TTC549 (cell line): Measurements from ENCODE around the gene NUDCD3.

Source experiments
- FAIRE-seq: peaks from 2 replicates; lab custom pipeline; 2012; peaks lifted over from hg19 to GRCh38; lab: Jason Lieb, UNC

Gene NUDCD3

DNA sequence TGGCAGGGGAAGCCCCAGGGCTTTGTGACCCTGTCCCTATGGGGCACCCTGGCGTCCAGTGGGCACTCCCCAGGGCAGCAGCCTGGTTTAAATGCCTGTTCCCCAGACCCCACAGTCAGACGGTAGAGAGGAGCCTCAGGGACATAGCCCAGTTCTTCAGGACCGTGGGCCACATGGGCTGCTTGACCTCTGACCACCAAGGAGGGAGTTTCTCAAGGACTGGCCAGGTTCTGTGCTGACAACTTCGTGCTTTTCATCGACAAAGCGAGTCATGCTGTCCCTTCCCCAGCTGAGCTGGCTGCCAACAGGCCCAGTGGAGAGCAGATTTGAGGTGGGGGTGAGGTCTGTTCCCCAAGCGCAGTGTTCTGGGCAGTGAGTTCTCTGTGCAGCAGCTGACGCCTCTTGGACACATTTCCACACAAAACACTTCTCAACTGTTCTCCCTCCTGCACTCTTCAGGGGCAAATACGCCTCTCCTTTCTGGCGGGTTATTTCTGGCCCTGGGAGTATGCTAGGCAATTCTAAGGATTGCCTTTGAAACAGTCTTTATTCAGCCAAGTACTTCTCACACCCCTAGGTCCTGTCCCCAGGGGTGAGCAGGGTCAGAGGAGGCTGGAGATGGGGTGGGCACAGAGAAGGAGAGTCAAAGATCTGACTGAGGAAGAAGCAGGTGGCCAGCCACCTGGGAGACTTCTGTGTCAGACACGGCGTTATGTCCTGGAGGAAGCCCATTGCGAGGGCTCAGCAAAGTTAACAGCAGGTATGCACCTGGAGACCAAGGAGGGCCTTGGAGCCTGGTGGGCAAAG is 107.8 kb downstream of the NUDCD3 start:
- no peak for FAIRE-seq

- no peak for FAIRE-seq
These were observed 108.8 kb downstream of the NUDCD3 start for GRCh38 chr7:44381494-44382220.

DNA sequence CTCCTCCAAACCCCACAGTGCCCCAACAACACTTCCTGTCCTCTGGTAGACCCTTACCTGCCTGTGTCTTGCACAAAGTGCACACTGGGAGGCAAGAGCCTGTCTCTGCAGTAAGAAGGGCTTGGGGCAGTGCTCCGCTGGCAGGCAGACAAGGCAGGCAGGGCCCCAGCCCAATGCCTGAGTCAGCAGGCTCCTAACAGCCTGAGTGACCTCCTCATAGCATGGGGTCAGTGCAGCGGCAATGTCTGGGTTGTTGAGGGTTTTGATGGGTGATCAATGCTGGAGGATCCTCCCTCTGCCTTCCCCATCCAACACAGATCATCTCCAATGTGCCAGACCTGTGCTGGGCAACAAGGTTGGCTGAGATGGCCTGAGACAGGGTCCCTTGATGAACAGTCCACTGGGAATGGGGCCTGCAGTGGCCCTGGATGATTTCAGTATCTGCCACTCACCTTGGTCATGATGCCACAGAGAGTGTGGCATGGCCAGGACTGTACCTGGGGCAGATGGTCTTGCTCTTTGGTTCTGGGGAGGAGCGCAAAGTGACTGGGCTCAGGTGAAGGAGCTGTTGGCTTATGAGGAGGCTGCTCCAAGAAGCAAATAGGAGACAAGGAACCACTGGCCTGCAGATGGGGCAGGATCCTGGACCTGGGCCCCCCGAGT is 109.5 kb downstream of the NUDCD3 start:
- FAIRE-seq: no peak

DNA sequence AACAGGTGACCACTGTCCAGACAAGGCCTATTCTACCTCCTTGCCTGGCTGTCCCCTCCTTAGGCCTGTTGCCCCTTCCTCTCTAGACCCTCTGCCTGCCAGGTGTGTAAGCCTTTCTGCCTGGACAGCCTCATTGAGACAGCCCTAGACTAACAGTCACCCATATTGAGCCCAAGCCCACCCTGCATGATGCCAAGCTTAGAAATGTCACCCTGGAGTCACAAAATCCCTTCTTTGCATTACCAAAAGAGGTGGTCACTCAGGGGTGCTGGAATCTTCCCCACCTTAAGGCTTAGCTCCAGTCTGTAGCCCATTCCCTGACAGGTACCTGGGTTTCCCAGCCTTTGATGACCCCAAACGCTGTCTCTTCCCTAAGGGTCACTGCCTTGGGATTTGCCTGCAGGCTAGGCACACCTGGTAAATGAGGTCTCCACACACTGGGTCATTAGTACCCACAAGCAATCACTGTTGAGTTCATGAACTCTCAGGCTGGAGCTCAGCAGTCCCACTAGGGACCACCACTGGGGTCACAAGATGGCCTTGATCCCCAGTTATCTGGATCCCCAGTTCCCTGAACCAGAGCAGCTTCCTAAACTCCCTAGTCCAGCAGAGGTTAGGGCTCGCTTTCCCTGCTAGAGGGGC is 110.1 kb downstream of the NUDCD3 start:
- no peak for FAIRE-seq

DNA sequence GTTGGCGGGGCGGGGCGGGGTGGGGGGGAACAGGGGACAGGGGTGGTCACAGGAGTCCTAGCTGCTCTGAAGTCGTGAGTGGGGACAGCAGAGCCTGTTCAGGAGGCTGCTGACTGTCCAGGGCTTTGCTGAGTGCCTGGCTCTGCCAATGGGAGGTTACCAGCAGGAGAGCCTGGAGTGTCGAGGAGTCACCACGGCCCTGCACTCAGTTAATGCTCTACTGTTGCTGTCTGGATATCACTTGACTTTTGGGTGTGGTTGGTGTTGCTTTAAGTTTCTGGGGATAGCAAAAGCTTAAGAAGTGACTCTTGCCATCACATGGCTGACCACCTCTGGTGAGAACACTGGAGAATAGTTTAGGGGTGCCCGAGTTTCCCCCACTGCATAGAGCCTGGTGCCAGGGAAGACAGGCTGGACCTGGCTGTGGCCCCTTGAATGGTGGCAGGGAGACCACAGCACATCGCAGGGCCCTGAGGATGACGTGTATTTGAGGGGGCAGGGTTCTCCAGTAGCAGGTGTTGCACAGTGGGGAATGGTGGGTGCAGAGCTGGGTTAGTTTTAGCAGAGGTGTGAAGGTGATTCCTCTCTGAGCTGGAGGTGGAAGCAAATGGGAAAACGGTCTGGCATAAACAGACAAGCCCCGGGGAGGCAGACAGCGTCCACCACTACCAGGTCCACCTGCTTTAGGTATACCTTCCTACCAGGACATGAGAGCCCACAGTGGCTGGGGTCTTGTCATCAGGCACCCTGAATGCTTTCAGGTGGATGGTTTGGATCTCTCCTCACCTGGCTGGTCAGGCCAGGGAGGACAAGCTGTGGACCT is 110.9 kb downstream of the NUDCD3 start:
- FAIRE-seq: no peak

DNA sequence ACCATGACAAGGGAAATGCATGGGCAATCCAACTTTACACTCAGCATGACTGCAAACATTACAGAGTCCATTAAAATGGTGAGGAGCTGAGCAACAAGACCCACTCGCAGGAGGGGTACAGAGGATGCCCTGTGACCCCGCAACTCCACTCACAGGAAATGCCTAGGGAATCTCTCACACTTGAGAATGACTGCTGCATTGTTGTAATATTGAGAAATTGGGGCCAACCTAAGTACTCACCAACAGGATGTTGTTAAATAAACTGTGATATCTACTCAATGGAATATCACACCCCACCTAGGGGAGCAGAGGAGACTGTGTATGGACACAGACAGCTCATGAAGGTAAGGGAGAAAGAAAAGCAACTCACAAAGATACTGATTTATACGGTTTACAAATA is 111.7 kb downstream of the NUDCD3 start:
- FAIRE-seq: no peak

- FAIRE-seq: no peak
These were observed 112.6 kb downstream of the NUDCD3 start for GRCh38 chr7:44377681-44378421.

DNA sequence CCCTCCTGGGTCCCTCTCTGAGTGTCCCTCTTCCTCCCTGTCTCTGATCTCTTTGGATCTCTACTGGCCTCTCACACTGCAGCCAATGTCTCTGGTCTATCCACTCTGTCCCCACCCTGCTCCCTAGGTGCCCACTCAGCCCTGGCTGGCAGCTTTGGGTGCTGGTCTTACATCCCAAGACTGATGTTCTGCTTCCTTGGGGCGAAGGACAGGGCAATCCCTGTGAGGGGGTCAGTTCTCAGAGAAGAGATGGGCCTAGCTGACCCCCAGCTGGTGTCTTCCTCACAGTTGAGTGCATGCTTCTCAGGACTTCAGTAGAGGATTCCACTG is 113.4 kb downstream of the NUDCD3 start:
- no peak for FAIRE-seq

DNA sequence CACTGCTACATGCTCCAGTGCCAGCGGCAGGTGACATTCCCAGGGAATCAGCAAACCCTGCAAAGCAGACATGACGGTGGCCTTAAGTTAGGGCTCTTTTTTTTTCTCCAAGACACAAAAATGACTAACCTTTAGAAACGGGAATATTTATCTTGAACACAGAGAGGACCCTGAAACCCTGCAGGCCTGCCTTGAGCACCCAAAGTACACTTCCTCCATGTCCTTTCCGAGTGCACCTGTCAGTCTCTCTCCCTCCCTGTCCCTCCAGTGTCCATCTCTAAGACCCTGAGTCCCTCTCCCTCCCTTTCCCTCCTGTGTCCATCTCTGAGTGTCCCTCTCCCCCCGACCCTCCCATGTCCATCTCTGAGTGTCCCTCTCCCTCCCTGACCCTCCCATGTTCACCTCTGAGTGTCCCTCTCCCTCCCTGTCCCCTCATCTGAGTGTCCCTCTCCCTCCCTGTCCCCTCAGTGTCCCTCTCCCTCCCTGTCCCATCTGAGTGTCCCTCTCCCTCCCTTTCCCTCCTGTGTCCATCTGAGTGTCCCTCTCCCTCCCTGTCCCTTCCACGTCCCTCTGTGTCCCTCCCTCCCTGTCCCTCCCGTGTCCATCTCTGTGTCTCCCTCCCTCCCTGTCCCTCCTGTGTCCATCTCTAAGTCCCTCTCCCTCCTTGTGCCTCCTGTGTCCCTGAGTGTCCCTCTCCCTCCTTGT is 113.9 kb downstream of the NUDCD3 start:
- FAIRE-seq: no peak

DNA sequence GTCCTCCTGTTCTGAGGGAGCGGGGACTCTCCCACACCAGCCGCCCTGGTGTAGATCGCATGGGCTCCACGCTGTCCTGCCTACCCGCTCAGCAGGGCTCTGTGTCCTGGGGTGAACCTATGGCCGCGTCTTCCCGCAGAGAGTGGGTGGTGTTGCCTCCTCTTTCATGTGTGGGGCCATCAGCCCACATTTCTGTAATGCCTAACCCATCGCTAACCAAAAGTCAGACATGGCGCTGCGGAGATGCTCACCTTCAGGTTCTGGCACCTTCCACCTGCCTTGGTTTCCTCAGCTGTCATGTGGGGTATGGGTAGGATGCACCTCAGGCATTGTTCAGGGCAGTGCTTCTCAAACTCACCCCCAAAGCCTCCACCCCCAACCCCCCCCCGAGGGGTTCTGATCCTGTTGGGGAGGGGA is 114.5 kb downstream of the NUDCD3 start:
- FAIRE-seq: no peak

DNA sequence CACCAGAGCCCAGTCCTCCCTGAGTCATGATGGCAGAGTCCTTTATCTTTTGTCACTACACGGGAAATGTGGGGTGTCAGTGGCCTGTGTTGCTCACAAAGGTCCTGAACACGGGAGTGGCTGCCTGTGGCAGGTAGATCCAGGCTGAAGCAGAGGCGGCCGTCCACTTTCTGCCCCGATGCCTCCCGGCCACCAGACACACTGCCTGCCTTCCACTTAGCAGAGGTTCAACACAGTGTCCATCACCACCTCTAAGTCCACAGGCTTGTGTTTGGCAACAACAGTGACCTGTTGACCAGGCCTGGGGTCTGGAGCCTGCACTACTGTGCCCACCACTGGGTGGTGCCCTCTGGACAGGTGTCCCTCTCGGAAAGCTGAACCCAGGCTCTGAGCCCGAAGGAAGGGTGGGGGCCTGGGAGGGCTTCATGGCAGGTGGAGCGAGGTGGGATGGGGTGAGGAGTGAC is 115.2 kb downstream of the NUDCD3 start:
- no peak for FAIRE-seq

DNA sequence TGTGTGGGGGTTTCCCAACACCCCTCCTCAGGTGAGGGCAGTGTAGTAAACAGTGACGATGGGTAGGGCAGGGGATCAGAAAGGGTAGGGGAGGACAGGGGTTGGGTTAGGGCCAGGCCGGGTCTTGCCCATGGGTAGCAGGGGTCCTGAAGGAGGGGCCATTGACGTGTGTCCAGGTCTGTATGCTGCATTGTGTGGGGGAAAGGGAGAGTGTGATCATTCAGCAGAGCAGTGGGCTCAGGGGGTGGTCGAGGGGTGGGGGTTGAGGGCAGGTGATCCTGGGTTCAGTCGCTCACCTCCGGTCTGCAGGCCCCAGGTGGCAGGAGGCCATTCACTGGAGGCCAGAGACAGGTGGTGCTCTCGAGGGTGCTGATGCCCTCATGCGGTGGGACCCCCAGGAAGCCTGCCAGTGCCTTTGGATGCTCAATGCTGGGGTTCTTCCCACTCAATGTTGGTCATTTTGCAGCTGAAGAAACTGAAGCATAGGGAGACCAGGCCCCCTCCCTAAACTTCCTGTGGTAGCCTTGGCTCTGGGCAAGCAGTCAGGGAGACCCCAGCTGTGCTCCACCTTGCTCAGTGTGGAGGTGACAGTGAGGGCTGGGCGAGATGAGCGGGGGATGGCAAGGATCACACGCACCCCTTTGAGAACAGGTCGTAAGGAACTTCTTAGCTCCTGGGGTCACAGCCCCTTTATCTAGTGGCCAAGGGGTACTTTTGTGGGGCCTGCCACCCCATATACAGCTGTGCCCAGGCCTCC is 116.3 kb downstream of the NUDCD3 start:
- no peak for FAIRE-seq

GRCh38 chr7:44373418-44373740 is 117.1 kb downstream of the NUDCD3 start:
- FAIRE-seq: no peak

DNA sequence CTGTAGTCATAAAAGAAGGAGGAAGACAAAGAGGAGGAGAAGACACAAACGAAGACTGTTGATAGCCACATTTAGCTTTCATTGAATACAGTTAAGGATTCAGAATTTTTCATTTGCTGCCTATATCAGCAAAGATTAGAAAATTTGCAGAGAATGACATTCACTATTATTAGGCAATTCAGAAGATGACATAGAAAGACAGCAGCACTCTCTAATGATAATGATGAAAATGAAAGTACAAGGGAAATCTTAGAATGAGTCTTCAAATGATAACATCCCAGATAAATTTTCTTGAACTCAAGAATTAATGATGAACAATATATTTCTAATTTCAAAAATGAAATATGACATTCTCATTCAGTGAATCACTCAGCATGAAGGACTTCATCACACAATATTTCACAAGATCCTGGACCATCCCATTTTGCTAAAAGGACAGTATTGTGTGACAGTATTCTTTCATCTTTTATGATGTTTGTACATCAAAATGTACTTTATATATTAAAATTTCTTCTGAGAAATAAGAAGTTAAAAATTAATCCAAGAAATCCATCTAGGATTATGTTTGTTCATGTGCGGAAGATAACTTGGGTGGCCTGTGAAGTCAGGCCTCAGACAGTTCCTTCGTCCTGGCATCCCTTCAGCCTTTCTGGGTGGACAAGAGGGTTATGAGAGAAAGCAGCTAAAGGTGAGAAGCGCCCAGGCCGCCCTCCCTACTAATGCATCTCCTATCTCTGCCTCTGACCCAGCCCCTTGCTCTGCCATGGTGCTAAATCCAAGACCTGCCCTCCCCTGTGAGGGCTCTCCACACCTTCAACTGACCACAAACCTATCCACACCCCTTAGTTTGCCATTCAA is 117.7 kb downstream of the NUDCD3 start:
- FAIRE-seq: no peak

- no peak for FAIRE-seq
These were observed 121.6 kb downstream of the NUDCD3 start for GRCh38 chr7:44368885-44369284.

GRCh38 chr7:44368455-44368854 is 122.0 kb downstream of the NUDCD3 start:
- no peak for FAIRE-seq

DNA sequence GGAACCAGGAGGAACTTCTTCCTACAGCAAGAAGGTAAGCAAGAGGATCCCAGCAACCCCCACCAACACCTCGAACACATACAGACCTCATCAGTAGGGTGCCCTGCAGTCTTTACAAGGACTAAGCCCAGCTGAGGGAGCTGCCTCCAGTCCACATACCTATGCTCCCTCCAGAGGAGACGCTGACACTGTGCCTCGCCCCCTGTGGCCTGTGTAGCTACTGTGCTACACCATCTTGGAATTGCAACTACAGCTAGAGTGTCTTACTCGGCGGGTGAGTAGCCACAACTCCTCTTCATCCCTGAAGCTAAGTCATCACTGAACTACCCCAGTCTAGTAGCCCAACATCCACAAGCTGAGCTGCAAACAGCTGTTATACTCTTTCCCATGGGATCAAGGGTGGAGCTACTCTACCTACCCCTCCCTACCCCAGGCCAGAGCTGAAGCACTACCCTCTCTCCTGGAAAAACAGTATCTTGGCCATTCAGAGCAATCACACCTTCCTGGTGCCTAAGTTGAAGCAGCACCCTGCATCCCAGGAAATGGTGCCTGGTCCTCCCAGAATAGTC is 122.9 kb downstream of the NUDCD3 start:
- FAIRE-seq: no peak

DNA sequence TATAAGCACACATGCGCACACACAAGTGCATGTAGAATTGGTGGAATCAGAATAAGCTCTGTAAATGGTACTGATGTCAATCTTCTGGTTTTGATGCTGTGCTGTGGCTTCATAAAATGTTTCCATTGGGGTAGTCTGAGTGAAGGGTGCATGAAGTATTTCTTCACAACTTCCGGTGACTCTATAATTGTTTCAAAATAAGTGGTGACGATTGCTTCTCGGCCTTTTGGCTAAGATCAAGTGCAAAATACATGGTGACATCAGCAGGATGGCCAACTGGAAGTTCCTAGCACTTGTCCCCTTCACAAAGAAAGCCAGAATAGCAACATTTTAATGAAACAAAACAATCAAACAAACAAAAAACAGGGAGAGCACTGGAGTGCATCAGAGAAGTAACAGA is 123.5 kb downstream of the NUDCD3 start:
- FAIRE-seq: no peak

- no peak for FAIRE-seq
These were observed 136.8 kb downstream of the NUDCD3 start for GRCh38 chr7:44353668-44354067.
